ENCODE results near the gene POU2F1. TPM values are rescaled to one million over a fixed set of nuclear protein-coding genes. Genes with fewer than 3 reads are reported as not detected.
A peak's percentile ranks its signal among the peaks of the same experiment; 100 is the strongest.

POU2F1 gene
- total and polyA plus RNA-seq, 2 experiments from 2014 or later = 38.8 to 66.1 TPM

DNA sequence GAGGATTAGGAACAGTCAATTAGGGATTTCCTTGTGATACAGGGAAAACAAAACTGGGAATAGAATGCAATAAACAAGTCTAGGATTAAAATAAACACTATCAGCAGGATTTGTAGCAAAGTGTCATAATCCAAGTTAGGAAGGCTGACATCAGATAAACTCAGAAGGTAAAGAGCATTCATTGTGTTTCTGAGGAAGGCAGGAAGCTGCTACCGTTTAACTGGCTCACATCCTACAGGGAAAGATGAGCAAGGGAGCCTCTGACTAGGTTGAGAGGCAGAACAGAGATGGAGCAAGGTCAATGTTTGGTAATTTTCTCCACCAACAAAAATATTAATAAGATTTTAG, 124.7 kb downstream of the POU2F1 start:
- Histone ChIP-seq H2AFZ (no peak overlapping the region), H3K27ac (ENCODE audit: low read depth) (peak overlapping the region; percentile 40), H3F3A (replicated peaks; ENCODE audit: low read depth) (no peaks in the 10 kb centered on the region), H3K4me2 (peak overlapping the region; percentile 16), H3K79me2 (replicated peaks; ENCODE audit: insufficient read depth) (peaks cover 36% of the 10 kb centered on the region), H4K20me1 (replicated peaks; ENCODE audit: insufficient read depth) (no peaks in the 10 kb centered on the region; the same call in 1 of the 2 replicates), H3K27me3 (ENCODE audit: insufficient read depth) (no peaks in the 10 kb centered on the region), H3K9me2 (ENCODE audit: insufficient read depth) (no peaks in the 10 kb centered on the region), H3K4me1 (ENCODE audit: insufficient read depth) (peaks cover 24% of the 10 kb centered on the region), H3K4me3 (no peak overlapping the region), H3K36me3 (ENCODE audit: insufficient read depth) (no peaks in the 10 kb centered on the region)
- Mint-ChIP-seq H3K9me3 (no peaks in the 10 kb centered on the region), H3K27me3 (ENCODE audit: insufficient read depth, low read depth, poor library complexity) (peaks cover 6% of the 10 kb centered on the region), H3K4me3 (no peak overlapping the region), H3K4me1 (peaks cover 23% of the 10 kb centered on the region), H3K27ac (peak overlapping the region; percentile 43), H3K36me3 (ENCODE audit: low read depth) (peaks cover 14% of the 10 kb centered on the region)
- ATAC-seq (peak; percentile 32; the same call in 1 of the 3 replicates), DNase-seq (ENCODE audit: low spot score) (no peak)
- TF ChIP-seq, protein P1, sequence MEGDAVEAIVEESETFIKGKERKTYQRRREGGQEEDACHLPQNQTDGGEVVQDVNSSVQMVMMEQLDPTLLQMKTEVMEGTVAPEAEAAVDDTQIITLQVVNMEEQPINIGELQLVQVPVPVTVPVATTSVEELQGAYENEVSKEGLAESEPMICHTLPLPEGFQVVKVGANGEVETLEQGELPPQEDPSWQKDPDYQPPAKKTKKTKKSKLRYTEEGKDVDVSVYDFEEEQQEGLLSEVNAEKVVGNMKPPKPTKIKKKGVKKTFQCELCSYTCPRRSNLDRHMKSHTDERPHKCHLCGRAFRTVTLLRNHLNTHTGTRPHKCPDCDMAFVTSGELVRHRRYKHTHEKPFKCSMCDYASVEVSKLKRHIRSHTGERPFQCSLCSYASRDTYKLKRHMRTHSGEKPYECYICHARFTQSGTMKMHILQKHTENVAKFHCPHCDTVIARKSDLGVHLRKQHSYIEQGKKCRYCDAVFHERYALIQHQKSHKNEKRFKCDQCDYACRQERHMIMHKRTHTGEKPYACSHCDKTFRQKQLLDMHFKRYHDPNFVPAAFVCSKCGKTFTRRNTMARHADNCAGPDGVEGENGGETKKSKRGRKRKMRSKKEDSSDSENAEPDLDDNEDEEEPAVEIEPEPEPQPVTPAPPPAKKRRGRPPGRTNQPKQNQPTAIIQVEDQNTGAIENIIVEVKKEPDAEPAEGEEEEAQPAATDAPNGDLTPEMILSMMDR (conservative IDR thresholded peaks at IDR 0.05; ENCODE audit: low read depth in 2 of 2) = no peak
- TF ChIP-seq, protein P2, sequence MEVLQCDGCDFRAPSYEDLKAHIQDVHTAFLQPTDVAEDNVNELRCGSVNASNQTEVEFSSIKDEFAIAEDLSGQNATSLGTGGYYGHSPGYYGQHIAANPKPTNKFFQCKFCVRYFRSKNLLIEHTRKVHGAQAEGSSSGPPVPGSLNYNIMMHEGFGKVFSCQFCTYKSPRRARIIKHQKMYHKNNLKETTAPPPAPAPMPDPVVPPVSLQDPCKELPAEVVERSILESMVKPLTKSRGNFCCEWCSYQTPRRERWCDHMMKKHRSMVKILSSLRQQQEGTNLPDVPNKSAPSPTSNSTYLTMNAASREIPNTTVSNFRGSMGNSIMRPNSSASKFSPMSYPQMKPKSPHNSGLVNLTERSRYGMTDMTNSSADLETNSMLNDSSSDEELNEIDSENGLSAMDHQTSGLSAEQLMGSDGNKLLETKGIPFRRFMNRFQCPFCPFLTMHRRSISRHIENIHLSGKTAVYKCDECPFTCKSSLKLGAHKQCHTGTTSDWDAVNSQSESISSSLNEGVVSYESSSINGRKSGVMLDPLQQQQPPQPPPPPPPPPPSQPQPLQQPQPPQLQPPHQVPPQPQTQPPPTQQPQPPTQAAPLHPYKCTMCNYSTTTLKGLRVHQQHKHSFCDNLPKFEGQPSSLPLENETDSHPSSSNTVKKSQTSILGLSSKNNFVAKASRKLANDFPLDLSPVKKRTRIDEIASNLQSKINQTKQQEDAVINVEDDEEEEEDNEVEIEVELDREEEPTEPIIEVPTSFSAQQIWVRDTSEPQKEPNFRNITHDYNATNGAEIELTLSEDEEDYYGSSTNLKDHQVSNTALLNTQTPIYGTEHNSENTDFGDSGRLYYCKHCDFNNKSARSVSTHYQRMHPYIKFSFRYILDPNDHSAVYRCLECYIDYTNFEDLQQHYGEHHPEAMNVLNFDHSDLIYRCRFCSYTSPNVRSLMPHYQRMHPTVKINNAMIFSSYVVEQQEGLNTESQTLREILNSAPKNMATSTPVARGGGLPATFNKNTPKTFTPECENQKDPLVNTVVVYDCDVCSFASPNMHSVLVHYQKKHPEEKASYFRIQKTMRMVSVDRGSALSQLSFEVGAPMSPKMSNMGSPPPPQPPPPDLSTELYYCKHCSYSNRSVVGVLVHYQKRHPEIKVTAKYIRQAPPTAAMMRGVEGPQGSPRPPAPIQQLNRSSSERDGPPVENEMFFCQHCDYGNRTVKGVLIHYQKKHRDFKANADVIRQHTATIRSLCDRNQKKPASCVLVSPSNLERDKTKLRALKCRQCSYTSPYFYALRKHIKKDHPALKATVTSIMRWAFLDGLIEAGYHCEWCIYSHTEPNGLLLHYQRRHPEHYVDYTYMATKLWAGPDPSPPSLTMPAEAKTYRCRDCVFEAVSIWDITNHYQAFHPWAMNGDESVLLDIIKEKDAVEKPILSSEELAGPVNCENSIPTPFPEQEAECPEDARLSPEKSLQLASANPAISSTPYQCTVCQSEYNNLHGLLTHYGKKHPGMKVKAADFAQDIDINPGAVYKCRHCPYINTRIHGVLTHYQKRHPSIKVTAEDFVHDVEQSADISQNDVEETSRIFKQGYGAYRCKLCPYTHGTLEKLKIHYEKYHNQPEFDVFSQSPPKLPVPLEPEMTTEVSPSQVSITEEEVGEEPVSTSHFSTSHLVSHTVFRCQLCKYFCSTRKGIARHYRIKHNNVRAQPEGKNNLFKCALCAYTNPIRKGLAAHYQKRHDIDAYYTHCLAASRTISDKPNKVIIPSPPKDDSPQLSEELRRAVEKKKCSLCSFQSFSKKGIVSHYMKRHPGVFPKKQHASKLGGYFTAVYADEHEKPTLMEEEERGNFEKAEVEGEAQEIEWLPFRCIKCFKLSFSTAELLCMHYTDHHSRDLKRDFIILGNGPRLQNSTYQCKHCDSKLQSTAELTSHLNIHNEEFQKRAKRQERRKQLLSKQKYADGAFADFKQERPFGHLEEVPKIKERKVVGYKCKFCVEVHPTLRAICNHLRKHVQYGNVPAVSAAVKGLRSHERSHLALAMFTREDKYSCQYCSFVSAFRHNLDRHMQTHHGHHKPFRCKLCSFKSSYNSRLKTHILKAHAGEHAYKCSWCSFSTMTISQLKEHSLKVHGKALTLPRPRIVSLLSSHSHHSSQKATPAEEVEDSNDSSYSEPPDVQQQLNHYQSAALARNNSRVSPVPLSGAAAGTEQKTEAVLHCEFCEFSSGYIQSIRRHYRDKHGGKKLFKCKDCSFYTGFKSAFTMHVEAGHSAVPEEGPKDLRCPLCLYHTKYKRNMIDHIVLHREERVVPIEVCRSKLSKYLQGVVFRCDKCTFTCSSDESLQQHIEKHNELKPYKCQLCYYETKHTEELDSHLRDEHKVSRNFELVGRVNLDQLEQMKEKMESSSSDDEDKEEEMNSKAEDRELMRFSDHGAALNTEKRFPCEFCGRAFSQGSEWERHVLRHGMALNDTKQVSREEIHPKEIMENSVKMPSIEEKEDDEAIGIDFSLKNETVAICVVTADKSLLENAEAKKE (CRISPR knock-in tag; IDR thresholded peaks at IDR 0.05) = no peak
- TF ChIP-seq ZNF331 (CRISPR knock-in tag; IDR thresholded peaks at IDR 0.05; ENCODE audit: low read depth) (no peak), REST (IDR thresholded peaks at IDR 0.05; ENCODE audit: unreplicated experiment) (no peak), CREB1 (CRISPR knock-in tag; IDR thresholded peaks at IDR 0.05; ENCODE audit: low read depth) (no peak), EZH2 (IDR thresholded peaks at IDR 0.05; ENCODE audit: low read depth, unreplicated experiment) (no peak), JUNB (IDR thresholded peaks at IDR 0.05; ENCODE audit: unreplicated experiment) (no peak), POLR2AphosphoS5 (IDR thresholded peaks at IDR 0.05; ENCODE audit: low read depth) (no peak)
